Tibial nerve (tissue), 4 donors: ENCODE measurements around the gene DNASE1. TPM values are rescaled to one million over a fixed set of nuclear protein-coding genes. Genes with fewer than 3 reads are reported as not detected.

ENCODE experiments used
- DNase-seq, 2 donors: peaks; one replicate each; pipeline ENCODE4 v3.0.0-alpha.2; 2019; ENCODE audit warnings: low spot score in 2 of 2
- H3K27ac ChIP-seq, 4 donors: fragments of 200-600 bp; sonication (generic) in 3 of 4; one replicate each; pipeline ENCODE4 v1.5.1; 2017 to 2019; ENCODE audit warnings: mild to moderate bottlenecking in 1 of 4
- H3K27me3 ChIP-seq, 2 donors: fragments of 200-600 bp; sonication (generic) in 1 of 2; one replicate each; pipeline versions ENCODE4 v1.5.1 to v1.6.0; 2017 to 2019
- H3K36me3 ChIP-seq, 3 donors: fragments of 200-600 bp; sonication (generic); one replicate each; pipeline ENCODE4 v1.5.1; 2018 to 2019
- H3K4me1 ChIP-seq, 4 donors: fragments of 200-600 bp; sonication (generic) in 3 of 4; one replicate each; pipeline ENCODE4 v1.5.1; 2017 to 2019
- H3K4me3 ChIP-seq, 4 donors: fragments of 200-600 bp; sonication (generic) in 3 of 4; one replicate each; pipeline ENCODE4 v1.5.1; 2017 to 2019; ENCODE audit warnings: mild to moderate bottlenecking in 1 of 4, moderate library complexity in 1 of 4
- H3K9me3 ChIP-seq, 4 donors: fragments of 200-600 bp; sonication (generic) in 3 of 4; one replicate each; pipeline ENCODE4 v1.5.1; 2017 to 2019
- CTCF ChIP-seq, 5 experiments: fragments of 200-600 bp in 3 of 5; fragments of 450-650 bp in 2 of 5; sonication (generic) in 3 of 5; IDR thresholded peaks; one replicate each; pipeline ENCODE4 v1.5.1; 2016 to 2019; ENCODE audit warnings: antibody characterized with exemption in 5 of 5, mild to moderate bottlenecking in 3 of 5, moderate library complexity in 2 of 5
- EP300 ChIP-seq, 2 donors: sonication (generic); formaldehyde crosslinking; IDR thresholded peaks; one replicate each; pipeline ENCODE4 v1.6.1; 2017; ENCODE audit warnings: antibody characterized with exemption in 2 of 2, mild to moderate bottlenecking in 1 of 2
- POLR2A ChIP-seq, 2 donors: fragments of 450-650 bp; IDR thresholded peaks; one replicate each; pipeline ENCODE4 v1.6.1; 2017; ENCODE audit warnings: antibody characterized with exemption in 2 of 2, mild to moderate bottlenecking in 2 of 2, moderate library complexity in 2 of 2
- WGBS, 2 donors: methylation state at CpG; one replicate each; pipeline ENCODE4 v1.1.5; 2018; 5-methylcytosine and 5-hydroxymethylcytosine counted together
- total RNA-seq, 4 donors: library from RNA; depleted of rRNA; stranded (reverse); fragments of >200 nt; gene quantifications; one replicate each; pipeline ENCODE4 v1.1.0, GENCODE V29; 2016

DNASE1 gene
- total RNA-seq, 4 donors from 2014 or later: 14.4 to 32.0 (median 22.4) TPM

- H3K9me3 ChIP-seq: no peaks in the 10 kb centered on the region
- H3K36me3 ChIP-seq: peaks cover 0 to 91% (median 5%) of the 10 kb centered on the region in 3 donors
- no peaks in the 10 kb centered on the region for H3K4me1 ChIP-seq
- no peak overlapping the region for H3K27ac ChIP-seq
- DNase-seq: no peak
- WGBS, 2 donors: 85 to 86% methylated on average over 10 of the region's 10 CpGs
- H3K4me3 ChIP-seq: no peak overlapping the region
- TF ChIP-seq POLR2A (IDR thresholded peaks at IDR 0.05): no peak
- no peak for TF ChIP-seq EP300 (IDR thresholded peaks at IDR 0.05)
- TF ChIP-seq CTCF (IDR thresholded peaks at IDR 0.05): no peak
- H3K27me3 ChIP-seq: no peaks in the 10 kb centered on the region
Measured at GRCh38 chr16:3669082-3669481, 14.6 kb downstream of the DNASE1 start.

- Histone ChIP-seq H3K27me3 (no peaks in the 10 kb centered on the region), H3K4me1 (no peaks in the 10 kb centered on the region), H3K4me3 (no peak overlapping the region), H3K27ac (no peak overlapping the region), H3K9me3 (no peaks in the 10 kb centered on the region), H3K36me3 (peaks cover 0 to 91% (median 5%) of the 10 kb centered on the region in 3 donors)
- no peak for TF ChIP-seq POLR2A (IDR thresholded peaks at IDR 0.05)
- TF ChIP-seq EP300 (IDR thresholded peaks at IDR 0.05): no peak
- no peak for TF ChIP-seq CTCF (IDR thresholded peaks at IDR 0.05)
- DNase-seq: no peak
- WGBS, 2 donors: 86 to 93% methylated on average over 12 to 13 of the region's 13 CpGs
Measured at GRCh38 chr16:3670711-3671110, 16.2 kb downstream of the DNASE1 start.

GRCh38 chr16:3671424-3671823 is 16.9 kb downstream of the DNASE1 start:
- Histone ChIP-seq H3K36me3 (peaks cover 0 to 92% (median 5%) of the 10 kb centered on the region in 3 donors), H3K4me3 (no peak overlapping the region), H3K9me3 (no peaks in the 10 kb centered on the region), H3K4me1 (no peaks in the 10 kb centered on the region), H3K27me3 (no peaks in the 10 kb centered on the region), H3K27ac (no peak overlapping the region)
- TF ChIP-seq CTCF (IDR thresholded peaks at IDR 0.05): no peak
- TF ChIP-seq POLR2A (IDR thresholded peaks at IDR 0.05): no peak
- TF ChIP-seq EP300 (IDR thresholded peaks at IDR 0.05): no peak
- DNase-seq: no peak
- WGBS, 2 donors: 95 to 96% methylated on average over 10 to 11 of the region's 11 CpGs

GRCh38 chr16:3672571-3673041 is 18.1 kb downstream of the DNASE1 start:
- TF ChIP-seq EP300 (IDR thresholded peaks at IDR 0.05): no peak
- TF ChIP-seq CTCF (IDR thresholded peaks at IDR 0.05): no peak
- TF ChIP-seq POLR2A (IDR thresholded peaks at IDR 0.05): no peak
- H3K27me3 ChIP-seq: no peaks in the 10 kb centered on the region
- H3K27ac ChIP-seq: no peak overlapping the region
- no peaks in the 10 kb centered on the region for H3K9me3 ChIP-seq
- WGBS, 2 donors: 93 to 95% methylated on average over 26 of the region's 26 CpGs
- DNase-seq: no peak
- no peak overlapping the region for H3K4me3 ChIP-seq
- peaks cover 0 to 93% (median 5%) of the 10 kb centered on the region in 3 donors for H3K36me3 ChIP-seq
- H3K4me1 ChIP-seq: no peaks in the 10 kb centered on the region

- H3K4me1 ChIP-seq: no peaks in the 10 kb centered on the region
- DNase-seq: no peak
- H3K27ac ChIP-seq: no peak overlapping the region
- no peaks in the 10 kb centered on the region for H3K9me3 ChIP-seq
- H3K4me3 ChIP-seq: no peak overlapping the region
- 93% methylated on average over 18 of the region's 18 CpGs for WGBS, 2 donors
- H3K27me3 ChIP-seq: no peaks in the 10 kb centered on the region
- H3K36me3 ChIP-seq: peaks cover 0 to 96% (median 5%) of the 10 kb centered on the region in 3 donors
- no peak for TF ChIP-seq POLR2A (IDR thresholded peaks at IDR 0.05)
- no peak for TF ChIP-seq EP300 (IDR thresholded peaks at IDR 0.05)
- no peak for TF ChIP-seq CTCF (IDR thresholded peaks at IDR 0.05)
Measured at GRCh38 chr16:3673201-3673600, 18.7 kb downstream of the DNASE1 start.
